Heart left ventricle (tissue), 13 donors: ENCODE measurements around the gene MAP1B.

Experiments
- POLR2A ChIP-seq, 2 donors: fragments of 450-650 bp; IDR thresholded peaks; one replicate each; pipeline ENCODE4 v1.6.1; 2017; ENCODE audit warnings: antibody characterized with exemption in 2 of 2, mild to moderate bottlenecking in 2 of 2, moderate library complexity in 2 of 2
- TF ChIP-seq, protein P1 (sequence below), 12 donors: fragments of 200-600 bp; sonication (generic) in 4 of 12; IDR thresholded peaks; one replicate each; pipeline versions ENCODE4 v1.5.0 to v1.8.0; 2018 to 2022; ENCODE audit warnings: antibody characterized with exemption in 12 of 12, mild to moderate bottlenecking in 5 of 12
- donor health status: ischemic (EF 13 %, LVEDD 7.1; RV severe dilation, severe dysfunction).
- donor health status: DM: no; HTN: yes; CAD: no.
- donor health status: DM: no; HTN: no; CAD: no.
- donor health status: ischemic (EF 25% LVEDD 6.9; RV normal size, moderate dysfunction).
- donor health status: ischemic (EF 25% LVEDD 5.7; RV mildly dilated, moderate dysfunction).
- donor health status: ischemic (EF 35%, LVEDD 5.7; RV mildly dilated, moderate dysfunction).
- donor health status: nonischemic (EF 11% LVEDD 7.7; RV severe dilation, severe dysfunction).
- donor health status: DM: yes; HTN: yes; CAD: no.
- donor health status: PGD.
- donor health status: ischemic (EF 29% LVEDD 5.4; RV normal size, mild dysfunction).
- donor health status: nonischemic (EF 23%, LVEDD 6.1; RV moderate dilation, normal function).

DNA sequence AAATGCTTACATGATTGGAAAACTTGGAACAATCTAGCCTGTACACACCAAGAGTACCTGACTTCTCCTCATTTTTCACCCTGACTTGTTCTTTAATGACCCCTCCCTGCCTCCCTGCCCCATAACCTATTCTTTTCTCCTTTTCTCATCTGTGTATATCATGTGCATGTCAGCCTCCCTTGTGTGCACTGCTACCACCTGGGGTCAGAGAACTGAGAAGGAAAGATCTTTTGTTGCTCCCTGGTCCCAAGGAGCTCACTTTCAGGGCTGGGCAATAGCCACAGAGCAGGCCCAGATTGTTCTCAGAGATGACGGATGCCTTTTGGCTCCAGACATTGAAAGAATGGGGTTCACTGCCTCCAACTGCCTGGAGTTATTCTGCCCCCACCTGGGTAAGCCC is 5.1 kb downstream of the MAP1B start:
- TF ChIP-seq, protein P1, sequence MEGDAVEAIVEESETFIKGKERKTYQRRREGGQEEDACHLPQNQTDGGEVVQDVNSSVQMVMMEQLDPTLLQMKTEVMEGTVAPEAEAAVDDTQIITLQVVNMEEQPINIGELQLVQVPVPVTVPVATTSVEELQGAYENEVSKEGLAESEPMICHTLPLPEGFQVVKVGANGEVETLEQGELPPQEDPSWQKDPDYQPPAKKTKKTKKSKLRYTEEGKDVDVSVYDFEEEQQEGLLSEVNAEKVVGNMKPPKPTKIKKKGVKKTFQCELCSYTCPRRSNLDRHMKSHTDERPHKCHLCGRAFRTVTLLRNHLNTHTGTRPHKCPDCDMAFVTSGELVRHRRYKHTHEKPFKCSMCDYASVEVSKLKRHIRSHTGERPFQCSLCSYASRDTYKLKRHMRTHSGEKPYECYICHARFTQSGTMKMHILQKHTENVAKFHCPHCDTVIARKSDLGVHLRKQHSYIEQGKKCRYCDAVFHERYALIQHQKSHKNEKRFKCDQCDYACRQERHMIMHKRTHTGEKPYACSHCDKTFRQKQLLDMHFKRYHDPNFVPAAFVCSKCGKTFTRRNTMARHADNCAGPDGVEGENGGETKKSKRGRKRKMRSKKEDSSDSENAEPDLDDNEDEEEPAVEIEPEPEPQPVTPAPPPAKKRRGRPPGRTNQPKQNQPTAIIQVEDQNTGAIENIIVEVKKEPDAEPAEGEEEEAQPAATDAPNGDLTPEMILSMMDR (IDR thresholded peaks at IDR 0.05), result no peak
- no peak for TF ChIP-seq POLR2A (IDR thresholded peaks at IDR 0.05)
